ENCODE data around the gene WRNIP1.
"Not testable (repeated sequence)": the region's sequence is repeated elsewhere in the genome, so short reads cannot be mapped to it uniquely, and the experiment has no call there.

The WRNIP1 gene

DNA sequence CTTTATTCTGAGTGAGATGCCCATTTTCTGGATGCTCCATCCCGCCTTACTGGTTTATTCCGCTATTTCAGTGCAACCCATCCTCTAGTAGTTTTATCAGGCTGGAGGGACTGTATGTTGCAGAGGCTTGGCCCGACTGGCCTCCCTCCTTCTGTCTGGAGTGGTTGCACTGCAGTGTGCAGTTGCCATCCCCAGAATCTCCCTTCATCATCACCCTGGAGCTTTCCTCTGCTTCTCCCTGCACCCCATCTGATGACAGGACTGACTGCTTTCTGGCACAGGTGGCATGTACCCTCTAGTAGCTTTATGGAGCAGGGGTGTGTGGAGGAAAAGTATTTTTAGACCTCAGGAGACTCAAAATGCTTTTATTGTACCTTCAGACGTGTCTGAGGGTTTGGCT, 21.1 kb downstream of the WRNIP1 start:
- DNase-seq = no peak

DNA sequence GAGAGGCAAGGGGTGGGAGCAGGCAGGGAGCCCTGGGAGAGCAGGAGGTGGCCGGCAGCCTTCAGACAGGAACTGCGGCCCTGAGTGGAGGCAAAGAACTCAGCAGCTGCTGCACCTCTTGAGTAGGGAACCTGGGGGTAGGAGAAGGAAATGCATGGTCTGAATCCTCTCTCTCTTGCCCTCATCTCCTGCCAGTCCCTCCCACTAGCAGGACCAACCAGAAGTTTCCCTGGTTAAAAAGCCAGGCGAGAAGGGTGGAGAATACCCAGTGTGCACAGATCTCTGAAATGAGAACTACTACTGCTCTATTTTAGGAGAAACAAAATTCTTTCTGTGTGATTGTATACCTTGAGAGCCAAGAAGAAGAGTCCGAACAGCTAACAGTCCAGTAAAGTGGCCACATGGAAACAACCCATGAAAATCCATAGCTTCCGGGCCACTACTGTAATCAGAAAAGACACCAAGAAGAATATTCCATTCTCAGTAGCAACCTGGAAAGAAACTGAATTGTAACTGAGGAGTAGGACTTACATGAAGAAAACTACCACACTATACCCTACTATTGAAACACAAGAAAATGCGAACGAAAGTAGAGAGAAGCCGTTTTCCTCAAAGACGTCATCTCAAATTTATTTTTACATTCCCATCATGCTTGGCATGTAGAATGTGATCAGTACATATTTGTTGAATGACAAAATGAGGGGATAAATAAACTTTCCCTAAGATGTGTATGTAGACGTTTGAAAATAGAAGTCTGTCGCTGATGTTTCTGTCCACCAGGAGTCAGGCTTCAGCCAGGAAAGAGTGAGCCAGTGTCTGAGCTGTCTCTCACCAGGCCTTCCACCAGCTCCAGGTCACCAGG, 25.6 kb downstream of the WRNIP1 start:
- peak; percentile 31 to 42 for DNase-seq

DNA sequence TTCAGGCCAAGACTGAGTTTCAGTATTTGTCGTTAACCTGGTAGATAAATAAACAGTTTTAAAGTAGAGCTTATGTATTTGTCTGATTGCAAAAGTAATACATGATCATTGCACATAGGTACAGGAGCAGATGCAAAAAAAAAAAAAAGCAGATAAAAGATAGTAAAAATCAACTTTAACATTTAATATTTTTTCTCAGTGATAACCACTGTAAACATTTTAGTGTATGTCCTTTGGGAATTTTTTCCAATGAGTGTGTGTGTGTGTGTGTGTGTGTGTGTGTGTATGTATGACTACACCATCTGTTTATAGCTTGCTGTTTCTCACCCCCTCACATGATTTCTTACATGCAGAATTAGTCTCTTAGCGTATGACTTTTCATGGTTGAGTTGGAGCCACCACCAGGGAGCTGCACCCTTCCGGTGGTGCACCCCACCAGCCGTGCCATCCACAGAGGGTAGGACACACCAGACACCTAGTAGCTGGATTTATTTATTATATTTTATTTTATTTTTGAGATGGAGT, 26.3 kb downstream of the WRNIP1 start:
- DNase-seq = no peak

DNA sequence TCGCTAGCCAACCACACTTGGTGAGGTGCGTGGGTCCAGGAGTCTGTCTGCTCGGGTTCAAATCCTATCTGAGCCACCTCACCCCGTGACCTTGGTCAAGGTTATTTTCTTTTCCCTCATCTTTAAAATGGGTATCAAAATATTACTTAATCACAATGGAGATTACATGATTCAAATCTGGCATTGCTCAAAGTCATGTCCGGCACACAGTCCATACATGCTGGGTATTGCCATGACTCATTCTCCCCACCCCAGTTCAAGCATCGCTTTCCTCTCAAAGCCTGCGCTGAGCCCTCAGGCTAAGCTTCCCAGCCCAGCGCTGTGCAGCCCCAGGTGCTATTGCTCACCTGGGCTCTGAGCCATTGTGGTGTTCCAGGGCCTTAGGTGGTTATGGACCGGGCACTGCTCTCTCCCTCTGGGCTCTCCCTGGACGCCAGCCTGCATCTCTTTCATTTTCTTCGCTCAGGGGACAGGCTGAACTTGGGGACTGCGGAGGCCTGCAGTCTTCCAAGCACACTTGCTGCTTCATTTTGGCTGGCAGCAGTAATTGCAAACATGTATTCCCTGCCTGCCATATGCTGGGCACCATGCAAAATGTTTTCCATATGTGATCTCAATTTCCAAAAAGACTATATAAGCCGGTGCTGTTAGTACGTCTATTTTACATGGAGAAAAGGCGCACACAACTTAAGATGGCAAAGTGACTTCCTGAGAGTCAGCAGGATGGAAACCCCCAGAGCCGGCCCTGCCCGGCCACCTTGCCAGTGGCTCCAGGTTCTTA, 27.3 kb downstream of the WRNIP1 start:
- no peak for DNase-seq

DNA sequence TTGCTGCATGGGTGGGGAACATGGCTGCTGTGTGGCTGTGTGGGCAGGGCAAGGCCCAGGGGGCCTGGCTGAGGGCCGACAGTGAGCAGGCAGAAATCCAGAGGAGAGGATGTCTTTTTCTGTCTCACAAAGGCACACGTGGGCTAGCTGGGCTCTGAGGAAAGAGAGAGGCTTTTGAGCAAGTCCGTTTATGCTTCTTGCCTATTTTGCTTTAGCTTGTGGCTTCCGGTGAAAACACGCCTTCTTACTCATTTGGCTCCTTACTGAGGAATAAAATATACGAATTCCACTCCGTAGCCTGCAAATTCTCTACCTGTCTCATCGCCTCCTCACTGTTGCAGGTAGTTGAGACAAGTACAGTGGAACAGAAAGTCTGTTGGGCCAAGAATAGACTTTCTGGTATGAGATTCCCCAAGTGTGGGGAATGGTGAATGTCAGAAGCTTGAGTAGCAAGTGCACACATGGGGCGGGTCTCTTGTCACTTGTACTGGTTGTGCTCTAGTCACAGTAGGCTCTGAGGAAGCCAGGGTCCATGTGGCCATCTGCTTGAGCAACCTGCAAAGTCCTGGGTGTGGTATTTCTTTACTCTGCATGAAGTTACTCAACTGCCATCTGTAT, 28.4 kb downstream of the WRNIP1 start:
- no peak for DNase-seq

DNA sequence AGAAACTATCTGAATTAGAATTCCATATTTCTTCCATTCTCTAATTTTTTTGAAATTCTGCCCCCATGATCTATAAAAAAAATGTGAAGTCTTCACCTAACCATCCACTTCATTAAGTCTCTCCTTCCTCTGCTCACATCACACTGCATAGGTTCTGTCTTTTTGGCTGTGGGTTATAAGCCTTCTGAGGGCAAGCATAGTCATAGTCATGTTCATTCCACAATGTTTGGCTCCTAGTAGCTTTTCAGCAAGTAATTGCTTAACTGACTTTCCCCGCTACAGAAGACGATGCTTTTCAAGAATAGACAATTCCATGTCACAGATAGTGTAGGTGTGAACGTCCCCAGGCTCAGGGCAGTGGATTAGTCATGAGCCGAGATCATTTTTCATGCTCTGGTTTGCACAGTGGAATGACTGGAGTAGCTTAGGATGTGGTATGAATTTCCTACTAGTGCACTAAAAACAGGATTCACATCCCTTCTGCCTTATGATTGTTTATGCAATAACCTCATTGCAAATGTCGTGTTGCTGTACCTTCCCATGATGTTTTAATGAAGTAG, 29.1 kb downstream of the WRNIP1 start:
- no peak for DNase-seq

DNA sequence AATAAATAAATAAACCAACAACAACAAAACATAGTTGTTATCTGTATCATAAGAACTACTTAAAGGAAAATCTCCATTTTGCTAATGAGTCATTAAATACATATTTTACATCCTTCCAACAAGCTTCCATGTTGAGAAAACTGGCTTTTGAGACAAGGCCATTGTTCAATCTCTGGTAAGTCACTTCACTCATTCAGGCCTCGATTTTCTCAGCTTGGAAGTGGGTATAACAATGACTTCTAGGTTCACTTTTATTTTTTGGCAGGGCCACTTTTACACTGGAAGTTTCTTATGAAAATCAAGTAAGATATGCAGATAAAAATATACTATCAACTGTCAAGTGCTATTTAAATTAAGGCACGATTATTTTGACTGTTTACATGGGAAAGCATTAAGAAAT, 30.0 kb downstream of the WRNIP1 start:
- DNase-seq = no peak

DNA sequence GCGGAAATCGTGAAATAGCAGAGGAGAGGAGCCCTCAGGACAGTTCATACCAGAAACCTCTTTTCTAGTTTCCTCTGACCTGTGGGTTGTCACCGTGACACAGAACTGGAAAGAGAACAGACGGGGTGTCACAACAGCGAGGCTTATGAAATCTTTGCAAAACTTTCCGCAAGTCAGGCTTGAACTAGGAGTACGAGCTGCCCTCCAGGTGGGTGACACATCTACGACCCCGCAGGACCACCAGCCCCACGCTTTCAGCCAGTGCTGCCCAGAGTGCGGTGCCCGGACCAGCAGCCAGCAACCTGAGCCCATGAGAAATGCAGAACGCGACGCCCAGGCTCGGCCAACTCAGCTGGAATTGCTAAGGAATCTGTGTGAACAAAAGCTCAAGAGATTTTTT, 30.8 kb downstream of the WRNIP1 start:
- no peak for DNase-seq

DNA sequence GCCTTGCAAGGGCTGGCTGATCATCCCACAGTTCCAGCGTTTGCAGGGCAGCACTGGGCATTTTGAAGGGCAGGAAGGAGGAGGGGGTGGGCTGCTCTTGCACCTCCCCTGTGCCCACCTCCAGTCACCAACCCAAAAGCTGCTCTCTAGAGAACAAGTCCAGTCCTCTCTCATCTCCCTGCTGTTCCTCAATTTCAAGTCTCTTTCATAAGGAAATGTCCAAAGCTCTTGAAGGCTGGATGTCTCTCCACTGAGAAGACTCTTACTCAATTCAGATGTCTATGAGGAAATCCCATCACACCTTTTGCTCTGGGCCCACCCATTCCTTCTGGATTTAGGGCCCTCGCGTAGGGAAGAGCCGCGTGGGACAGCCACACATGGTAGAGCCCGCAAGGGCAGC, 31.7 kb downstream of the WRNIP1 start:
- DNase-seq = no peak

DNA sequence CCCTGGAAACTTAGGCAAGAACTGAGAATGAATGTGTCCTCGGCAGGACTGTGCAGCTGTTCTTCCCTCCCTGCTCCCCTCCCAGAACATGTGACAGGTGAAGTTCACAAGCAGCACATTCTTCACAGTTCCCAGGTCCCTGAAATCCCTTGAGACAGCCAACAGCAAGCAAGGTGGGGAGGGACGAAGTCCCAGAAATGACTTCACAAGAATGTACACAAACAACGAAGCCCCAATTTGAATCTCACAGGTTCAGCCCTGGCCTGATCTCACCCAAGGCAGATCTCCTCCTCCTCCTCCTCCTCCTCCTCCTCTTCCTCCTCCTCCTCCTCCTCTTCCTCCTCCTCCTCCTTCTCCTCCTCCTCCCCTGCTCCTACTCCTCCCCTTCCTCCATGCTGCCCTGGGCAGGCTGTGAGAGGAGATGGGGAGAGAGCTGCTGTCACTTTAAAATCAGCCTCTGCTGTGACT, 32.4 kb downstream of the WRNIP1 start:
- DNase-seq = no peak

DNA sequence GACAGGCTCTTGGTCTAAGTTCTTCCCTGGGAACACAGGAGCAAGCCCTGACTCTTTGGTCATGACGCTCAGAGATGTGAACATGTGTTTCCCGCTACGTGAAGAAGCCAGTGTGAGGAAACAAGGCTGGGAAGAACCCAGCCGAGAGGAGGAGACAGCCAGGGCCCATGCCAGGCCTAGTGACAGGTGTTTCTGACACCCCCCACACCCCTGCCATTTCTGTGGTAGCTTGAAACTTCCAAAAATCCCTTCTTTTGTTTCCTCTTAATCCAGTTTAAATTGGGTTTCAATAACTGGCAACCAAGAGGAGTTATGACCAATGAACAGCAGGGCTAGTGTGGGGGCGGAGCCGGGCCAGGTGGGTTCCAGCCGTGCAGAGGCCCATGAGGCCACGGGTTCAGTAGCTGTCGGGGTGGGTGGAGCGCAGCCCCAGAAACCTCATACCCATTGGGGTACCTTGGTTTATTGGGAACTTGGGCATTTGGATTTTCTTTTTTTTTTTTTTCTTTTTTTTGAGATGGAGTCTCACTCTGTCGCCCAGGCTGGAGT, 33.5 kb downstream of the WRNIP1 start:
- DNase-seq = no peak

DNA sequence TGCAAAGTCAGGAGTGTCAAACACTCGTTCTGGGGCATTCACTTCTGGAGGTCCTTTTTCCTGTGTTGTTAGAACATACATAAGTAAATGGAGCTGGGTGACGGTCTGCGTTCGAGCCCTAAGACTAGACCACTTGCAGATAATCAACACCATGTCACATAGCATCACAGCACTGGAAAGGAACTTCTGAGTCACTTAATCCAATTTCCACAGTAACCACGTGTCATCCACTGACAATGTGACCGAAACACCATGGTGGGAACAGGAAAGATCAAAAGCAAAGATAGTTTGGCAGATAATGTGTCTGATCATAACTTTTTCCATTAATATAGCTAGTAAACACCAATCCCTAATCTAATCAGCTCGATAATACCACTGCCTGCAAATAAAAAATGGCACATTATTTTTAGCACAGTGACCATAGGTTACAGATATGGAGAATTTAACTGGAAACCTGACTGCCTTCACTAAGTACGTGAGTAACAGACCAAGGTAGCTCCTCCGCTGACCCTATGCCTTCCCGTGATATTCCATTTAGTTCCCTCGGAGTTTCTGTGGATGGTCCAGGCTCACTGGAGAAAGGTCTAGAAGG, 34.8 kb downstream of the WRNIP1 start:
- no peak for DNase-seq

DNA sequence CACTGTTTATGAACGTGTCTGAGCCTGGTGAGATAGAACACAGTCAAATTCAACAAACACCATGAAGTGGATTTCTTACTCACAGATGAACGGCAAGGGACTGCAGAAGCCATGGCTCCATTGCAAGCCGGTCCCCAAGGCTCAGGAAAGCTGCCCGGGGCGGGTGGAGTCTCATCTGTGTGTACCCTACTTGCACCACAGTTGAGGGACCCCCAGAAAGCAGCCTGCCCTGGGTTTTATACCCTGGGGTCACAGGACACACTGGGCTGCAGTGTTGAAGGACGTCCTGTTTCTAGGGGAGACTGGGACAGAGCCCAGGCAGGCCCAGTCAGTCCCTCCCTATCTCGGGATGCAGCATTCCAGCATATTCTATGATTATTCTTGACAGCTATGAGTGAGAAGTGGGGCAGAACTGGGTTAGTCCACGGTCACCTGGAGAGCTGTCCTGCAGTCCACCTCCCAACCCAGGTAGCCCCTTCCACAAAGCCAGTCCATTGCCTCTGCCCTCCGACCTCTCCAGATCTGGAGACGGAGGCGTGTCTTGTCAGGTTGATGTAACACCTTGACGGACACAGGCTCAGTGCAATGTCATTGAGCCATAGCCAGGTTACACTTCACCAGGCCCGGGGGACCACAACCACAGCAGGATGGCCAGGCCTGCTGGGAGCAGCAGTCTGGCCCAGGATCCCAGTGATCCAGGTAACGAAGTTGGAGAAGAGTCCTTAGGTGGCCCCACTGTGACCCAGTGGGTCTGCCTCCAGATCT, 35.5 kb downstream of the WRNIP1 start:
- DNase-seq = no peak

DNA sequence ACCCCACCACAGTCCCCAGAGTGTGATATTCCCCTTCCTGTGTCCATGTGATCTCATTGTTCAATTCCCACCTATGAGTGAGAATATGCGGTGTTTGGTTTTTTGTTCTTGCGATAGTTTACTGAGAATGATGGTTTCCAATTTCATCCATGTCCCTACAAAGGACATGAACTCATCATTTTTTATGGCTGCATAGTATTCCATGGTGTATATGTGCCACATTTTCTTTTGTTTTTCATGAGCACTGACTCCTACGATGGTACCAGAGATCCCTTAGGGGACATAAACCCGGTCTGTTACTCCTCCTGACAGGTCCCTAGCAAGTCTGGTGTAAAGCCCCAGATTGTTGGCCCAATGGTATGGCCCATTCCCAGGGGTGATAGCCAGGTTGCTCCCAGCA, 36.5 kb downstream of the WRNIP1 start:
- DNase-seq = not testable (repeated sequence)

DNA sequence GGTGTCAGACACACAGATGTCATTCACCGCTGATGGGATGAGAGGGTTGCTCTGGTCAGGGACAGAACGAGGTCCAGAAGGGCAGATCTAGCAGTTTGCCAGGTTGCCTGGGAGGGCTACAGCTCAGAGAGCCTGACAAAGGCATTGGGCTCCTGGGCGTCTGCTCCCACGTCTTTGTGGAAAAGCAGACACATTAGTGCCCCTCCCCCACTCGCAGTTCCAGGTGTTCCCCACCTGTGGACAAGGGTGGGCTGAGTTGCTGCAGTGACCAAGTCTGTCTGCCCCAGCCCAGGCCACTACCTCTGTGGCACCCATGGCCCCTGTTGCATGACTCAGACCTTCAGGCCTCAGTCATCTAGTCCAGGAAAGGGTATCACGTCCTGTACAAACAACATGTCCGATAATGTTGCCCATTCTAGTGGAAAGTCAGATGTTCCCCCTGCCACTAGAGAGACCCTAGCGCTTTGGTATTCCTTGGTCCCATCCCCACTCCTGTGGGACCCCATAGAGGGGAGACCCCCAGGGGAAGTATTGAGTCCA, 37.4 kb downstream of the WRNIP1 start:
- no peak for DNase-seq

DNA sequence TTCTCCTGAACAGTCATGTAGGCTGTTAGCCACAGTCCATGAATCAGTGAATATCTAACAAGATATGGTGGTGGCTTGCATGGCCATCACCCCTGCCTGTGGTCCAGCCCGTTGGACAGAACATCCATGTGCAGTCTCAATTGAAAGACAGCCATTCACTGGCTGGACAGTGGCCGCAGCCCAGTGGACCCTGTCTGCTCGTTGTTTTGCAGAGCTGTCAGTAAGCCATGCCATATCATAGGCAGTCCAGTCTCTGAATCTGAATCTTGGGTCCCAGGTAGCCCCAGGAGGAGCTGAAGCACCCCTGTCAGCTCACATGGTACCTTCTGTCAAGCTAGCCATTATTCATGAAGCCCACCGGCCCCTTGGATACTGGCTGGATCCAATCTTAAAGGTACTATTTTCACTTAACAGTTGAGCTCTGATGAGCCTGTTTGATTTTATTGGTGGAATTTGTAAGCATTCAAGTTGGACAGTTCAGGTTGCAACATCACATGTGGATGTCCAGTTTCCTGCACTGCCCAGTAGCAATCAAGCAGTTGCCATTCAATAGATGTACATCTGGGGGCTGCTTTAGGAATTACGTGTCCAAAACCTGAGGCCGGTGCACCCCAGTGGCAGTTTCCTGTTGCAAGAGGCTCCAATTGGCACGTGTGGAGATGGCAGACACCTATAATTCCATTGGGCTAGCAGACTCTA, 38.7 kb downstream of the WRNIP1 start:
- DNase-seq = no peak

DNA sequence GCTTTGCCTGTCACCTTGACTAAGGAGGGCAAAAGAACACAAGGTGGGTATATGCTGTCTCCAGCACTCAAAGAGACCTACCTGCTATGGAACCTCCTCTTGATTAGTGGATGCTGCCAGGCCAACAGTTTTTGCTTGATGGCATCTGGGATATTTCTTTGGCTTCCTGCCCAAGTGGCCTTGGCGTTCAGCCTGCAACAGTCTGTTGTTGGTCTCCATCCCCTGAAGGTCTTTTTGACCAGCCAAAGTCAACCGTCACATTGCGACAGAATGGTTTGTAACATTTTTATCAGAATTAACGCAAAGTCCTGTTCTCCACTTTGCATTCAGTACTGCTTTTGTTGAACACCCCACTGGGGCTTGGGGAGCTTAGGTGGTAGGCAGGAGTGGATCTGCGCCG, 39.3 kb downstream of the WRNIP1 start:
- DNase-seq = no peak

DNA sequence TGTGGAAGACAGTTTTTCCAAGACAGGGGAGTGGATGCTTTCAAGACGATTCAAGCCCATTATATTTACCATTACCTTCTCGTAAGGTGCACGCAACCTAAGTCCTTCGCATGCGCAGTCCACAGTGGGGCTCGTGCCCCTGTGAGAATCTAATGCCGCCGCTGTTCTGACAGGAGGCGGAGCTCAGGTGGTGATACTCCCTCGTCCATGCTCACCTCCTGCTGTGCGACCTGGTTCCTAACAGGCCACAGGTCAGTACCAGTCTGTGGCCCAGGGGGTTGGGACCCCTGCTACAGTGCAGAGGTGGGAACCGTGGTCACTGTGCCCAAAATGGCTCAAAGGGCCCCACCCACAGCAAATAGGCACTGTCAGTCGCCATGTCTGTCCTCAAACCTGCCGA, 39.8 kb downstream of the WRNIP1 start:
- DNase-seq = no peak

DNA sequence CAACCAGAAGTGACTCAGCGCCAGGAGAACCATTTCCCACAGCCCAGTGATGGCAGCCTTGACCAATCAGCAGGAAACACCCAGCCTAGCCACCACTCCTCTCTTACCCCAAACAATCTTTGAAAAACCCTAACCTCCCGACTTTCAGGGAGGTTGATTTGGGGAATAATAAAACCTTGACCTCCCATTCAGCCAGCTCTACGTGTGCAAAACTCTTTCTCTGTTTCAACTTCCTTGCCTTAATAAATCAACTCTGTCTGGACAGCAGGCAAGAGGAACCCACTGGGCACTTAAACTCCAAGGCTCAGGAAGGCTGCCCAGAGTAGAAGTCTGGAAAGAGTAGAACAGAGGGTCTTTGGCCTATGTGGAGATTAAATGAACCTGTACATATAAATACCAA, 41.5 kb downstream of the WRNIP1 start:
- DNase-seq = no peak

DNA sequence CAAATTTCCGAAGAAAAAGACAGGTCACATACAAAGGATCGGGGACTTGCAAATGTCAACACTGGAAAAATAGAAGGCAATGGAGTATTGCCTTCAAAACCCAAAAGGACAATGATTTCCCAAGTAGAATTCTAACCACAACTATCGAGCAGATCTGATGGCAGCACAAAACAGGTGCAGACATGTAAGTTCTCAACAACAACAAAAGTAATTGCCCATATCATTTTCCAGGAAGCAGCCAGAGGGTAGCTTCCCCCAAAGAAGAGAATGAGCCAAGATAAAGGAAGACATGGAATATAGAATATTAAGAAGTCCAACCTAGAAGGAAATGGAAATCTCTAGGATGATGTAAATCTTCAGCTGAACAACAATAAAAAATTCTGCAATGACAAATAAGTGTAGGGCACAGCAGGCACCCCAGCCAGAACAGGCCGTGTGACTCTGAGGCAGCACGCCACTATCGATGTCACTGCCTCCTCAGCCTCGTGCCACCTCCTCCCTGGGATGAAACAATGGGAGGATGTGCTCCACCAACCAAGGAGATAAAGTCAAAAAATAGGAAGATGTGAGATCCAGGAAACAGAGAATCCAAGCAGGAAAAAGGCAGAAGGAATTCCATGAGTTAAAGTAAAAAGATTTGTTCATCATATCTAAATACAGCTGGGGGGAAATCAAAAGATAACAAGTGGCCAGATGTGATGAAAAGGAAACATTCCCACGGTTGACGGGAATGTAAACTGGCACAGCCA, 42.3 kb downstream of the WRNIP1 start:
- DNase-seq = no peak

All from SHP77 (cell line).